IPS-15b (cell line): Measurements from ENCODE around the gene KCNK3.

ENCODE experiments used
- H3K27me3 ChIP-seq: one replicate; pipeline ENCODE4 v1.6.1; 2013; ENCODE audit warnings: low read length; ENCODE audit not compliant: control insufficient read depth, insufficient read depth
- H3K36me3 ChIP-seq: one replicate; pipeline ENCODE4 v1.6.1; 2013; ENCODE audit warnings: low read length; ENCODE audit not compliant: control insufficient read depth, insufficient read depth
- H3K4me1 ChIP-seq: one replicate; pipeline ENCODE4 v1.6.1; 2013; ENCODE audit warnings: mild to moderate bottlenecking, low read length; ENCODE audit not compliant: control insufficient read depth, insufficient read depth
- H3K4me3 ChIP-seq: one replicate; pipeline ENCODE4 v1.5.1; 2013; ENCODE audit warnings: low read depth, low read length
- H3K9ac ChIP-seq: one replicate; pipeline ENCODE4 v1.6.1; 2013; ENCODE audit warnings: low read depth, mild to moderate bottlenecking, low read length
- H3K9me3 ChIP-seq: one replicate; pipeline ENCODE4 v1.6.1; 2013; ENCODE audit warnings: mild to moderate bottlenecking, low read length; ENCODE audit not compliant: control insufficient read depth, insufficient read depth

Gene KCNK3

GRCh38 chr2:26709323-26710110 is 17.0 kb downstream of the KCNK3 start:
- no peak overlapping the region for H3K4me3 ChIP-seq
- no peaks in the 10 kb centered on the region for H3K9me3 ChIP-seq
- H3K4me1 ChIP-seq, result peaks cover 2% of the 10 kb centered on the region
- no peaks in the 10 kb centered on the region for H3K36me3 ChIP-seq
- no peaks in the 10 kb centered on the region for H3K27me3 ChIP-seq
- no peak overlapping the region for H3K9ac ChIP-seq

GRCh38 chr2:26710145-26710544 is 17.6 kb downstream of the KCNK3 start:
- no peak overlapping the region for H3K9ac ChIP-seq
- H3K27me3 ChIP-seq, result no peaks in the 10 kb centered on the region
- H3K4me1 ChIP-seq, result peaks cover 2% of the 10 kb centered on the region
- no peaks in the 10 kb centered on the region for H3K36me3 ChIP-seq
- no peak overlapping the region for H3K4me3 ChIP-seq
- no peaks in the 10 kb centered on the region for H3K9me3 ChIP-seq

- Histone ChIP-seq H3K9me3 (no peaks in the 10 kb centered on the region), H3K36me3 (no peaks in the 10 kb centered on the region), H3K4me1 (peaks cover under 1% of the 10 kb centered on the region), H3K4me3 (no peak overlapping the region), H3K9ac (no peak overlapping the region), H3K27me3 (no peaks in the 10 kb centered on the region)
Observed at GRCh38 chr2:26710743-26711456, 18.4 kb downstream of the KCNK3 start.

- Histone ChIP-seq H3K9ac (no peak overlapping the region), H3K27me3 (no peaks in the 10 kb centered on the region), H3K36me3 (no peaks in the 10 kb centered on the region), H3K4me1 (no peaks in the 10 kb centered on the region), H3K9me3 (no peaks in the 10 kb centered on the region), H3K4me3 (no peak overlapping the region)
Observed at GRCh38 chr2:26711457-26712161, 19.1 kb downstream of the KCNK3 start.

- no peaks in the 10 kb centered on the region for H3K9me3 ChIP-seq
- H3K4me3 ChIP-seq, result no peak overlapping the region
- H3K27me3 ChIP-seq, result no peaks in the 10 kb centered on the region
- no peak overlapping the region for H3K9ac ChIP-seq
- no peaks in the 10 kb centered on the region for H3K4me1 ChIP-seq
- no peaks in the 10 kb centered on the region for H3K36me3 ChIP-seq
Observed at GRCh38 chr2:26712486-26713465, 20.3 kb downstream of the KCNK3 start.

- Histone ChIP-seq H3K4me1 (no peaks in the 10 kb centered on the region), H3K9me3 (no peaks in the 10 kb centered on the region), H3K36me3 (no peaks in the 10 kb centered on the region), H3K27me3 (no peaks in the 10 kb centered on the region), H3K4me3 (no peak overlapping the region), H3K9ac (no peak overlapping the region)
Observed at GRCh38 chr2:26715528-26716270, 23.2 kb downstream of the KCNK3 start.

- Histone ChIP-seq H3K9ac (no peak overlapping the region), H3K4me3 (no peak overlapping the region), H3K27me3 (no peaks in the 10 kb centered on the region), H3K36me3 (no peaks in the 10 kb centered on the region), H3K9me3 (no peaks in the 10 kb centered on the region), H3K4me1 (no peaks in the 10 kb centered on the region)
Observed at GRCh38 chr2:26716340-26716739, 23.8 kb downstream of the KCNK3 start.

GRCh38 chr2:26716769-26717168 is 24.2 kb downstream of the KCNK3 start:
- H3K4me1 ChIP-seq, result no peaks in the 10 kb centered on the region
- H3K36me3 ChIP-seq, result no peaks in the 10 kb centered on the region
- H3K27me3 ChIP-seq, result no peaks in the 10 kb centered on the region
- no peak overlapping the region for H3K9ac ChIP-seq
- H3K4me3 ChIP-seq, result no peak overlapping the region
- no peaks in the 10 kb centered on the region for H3K9me3 ChIP-seq

GRCh38 chr2:26717362-26717761 is 24.8 kb downstream of the KCNK3 start:
- no peaks in the 10 kb centered on the region for H3K9me3 ChIP-seq
- H3K4me3 ChIP-seq, result no peak overlapping the region
- H3K36me3 ChIP-seq, result no peaks in the 10 kb centered on the region
- H3K9ac ChIP-seq, result no peak overlapping the region
- H3K4me1 ChIP-seq, result no peaks in the 10 kb centered on the region
- no peaks in the 10 kb centered on the region for H3K27me3 ChIP-seq

GRCh38 chr2:26718949-26719686 is 26.6 kb downstream of the KCNK3 start:
- no peak overlapping the region for H3K9ac ChIP-seq
- no peaks in the 10 kb centered on the region for H3K4me1 ChIP-seq
- H3K27me3 ChIP-seq, result no peaks in the 10 kb centered on the region
- no peaks in the 10 kb centered on the region for H3K36me3 ChIP-seq
- H3K4me3 ChIP-seq, result no peak overlapping the region
- no peaks in the 10 kb centered on the region for H3K9me3 ChIP-seq
